AML-193 (cell line): ENCODE results near the gene ANKRD50.

Experiments
- DNase-seq, 2 experiments: peaks; one replicate each; lab custom pipeline; 2025; lab: John Stamatoyannopoulos, UW

The ANKRD50 gene

DNA sequence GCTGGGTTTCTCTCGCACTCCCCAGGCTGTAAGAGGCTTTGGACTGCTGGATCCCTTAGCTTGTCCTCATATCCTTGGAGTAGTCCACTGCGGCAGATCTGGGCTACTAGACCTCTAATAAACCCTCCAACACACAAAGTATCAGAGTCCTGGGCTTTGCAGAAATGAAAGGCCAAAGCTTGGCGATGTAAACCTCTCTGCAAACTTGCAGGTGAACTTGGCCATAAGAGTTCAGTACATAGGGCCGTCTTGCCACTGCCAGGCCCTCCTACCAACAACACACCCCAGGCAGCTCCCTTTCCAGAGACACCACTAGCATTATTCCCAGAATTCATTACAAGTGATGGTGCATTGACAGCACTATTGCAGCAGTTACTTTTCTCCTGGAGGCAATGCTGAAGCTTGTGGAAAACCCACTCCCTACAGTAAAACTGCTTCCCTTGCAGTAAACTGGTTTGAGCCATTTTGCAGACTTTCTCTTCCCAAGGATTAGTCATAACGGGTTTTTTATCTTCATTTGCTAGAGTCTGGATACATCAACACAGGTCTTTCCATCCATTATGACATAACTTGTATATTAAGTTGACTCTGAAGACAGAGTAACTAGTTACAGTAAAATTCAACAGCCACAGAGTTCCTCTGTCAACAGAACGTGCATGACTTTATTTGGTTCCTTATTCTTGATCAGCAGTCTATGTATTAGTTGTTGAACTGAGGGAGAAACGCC is 2.4 kb downstream of the ANKRD50 start:
- peak; percentile 24 for DNase-seq

DNA sequence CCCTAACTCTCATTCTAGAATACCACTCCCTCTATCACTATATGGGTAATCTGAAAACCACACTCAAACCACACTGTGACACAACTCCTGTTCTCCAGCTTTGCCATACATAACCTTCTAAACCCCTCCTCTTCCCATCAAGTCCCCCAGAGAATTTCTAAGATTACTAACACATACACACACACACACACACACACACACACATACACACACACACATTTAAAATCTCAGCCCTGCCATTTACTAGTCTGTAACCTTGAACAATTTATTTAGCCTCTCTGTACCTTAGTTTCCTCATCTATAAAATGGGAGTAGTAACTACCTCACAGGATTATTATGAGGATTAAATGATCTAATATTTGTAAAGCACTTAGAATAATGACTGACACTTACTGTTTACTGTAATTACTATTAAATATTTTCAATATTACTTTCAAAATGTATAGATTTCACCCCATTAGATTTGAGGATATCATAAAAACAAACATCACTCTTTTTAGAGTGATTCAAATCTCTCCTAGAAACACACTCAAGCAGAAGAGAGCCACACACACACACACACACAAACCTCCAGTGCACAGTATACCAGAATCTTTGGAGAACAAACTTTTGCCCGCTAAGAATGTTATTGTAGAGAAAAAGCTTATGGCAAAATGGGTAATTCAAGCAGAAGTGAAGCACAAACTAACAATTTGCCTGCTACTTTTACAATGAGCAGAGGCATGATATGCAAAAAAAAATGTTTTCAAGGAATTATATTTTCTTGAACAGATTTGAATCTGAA is 3.8 kb downstream of the ANKRD50 start:
- DNase-seq, result peak in 1 of 2 experiments; percentile 14

DNA sequence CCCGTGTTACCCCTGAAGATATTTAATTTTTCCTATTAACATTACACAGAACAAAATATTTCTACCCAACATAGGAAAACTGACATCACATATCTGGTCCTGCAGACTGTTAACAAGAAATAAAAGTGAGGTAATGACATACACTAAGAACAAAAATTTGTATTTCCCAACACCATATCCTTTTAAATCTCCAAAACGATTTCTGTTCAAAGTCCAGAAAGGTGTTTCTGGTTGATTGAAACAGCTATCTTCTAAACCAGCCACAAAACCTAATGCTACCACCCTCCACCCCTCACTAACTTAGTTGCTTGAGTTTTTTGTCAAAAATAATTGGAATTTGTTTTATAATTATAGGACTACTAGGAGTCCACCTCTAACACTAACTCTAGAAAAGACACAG is 7.1 kb downstream of the ANKRD50 start:
- no peak for DNase-seq

DNA sequence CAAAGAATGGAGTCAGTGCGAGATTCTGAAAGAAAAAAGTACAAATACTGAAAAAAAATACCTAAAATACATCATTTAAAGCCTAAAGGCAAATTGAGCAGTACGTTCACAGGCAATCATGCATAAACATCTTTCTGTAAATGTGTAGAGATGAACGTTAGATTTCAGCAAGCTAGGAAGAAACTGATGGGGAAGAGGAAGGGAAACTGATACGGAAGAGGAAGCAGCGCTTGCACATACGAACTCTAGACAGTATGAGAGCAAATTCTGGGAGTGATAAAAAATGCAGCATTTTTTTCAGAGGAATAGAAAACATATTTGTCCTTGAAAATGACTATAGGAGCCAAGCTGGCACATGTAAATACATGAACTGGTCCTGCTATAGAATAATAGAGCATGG is 9.4 kb downstream of the ANKRD50 start:
- DNase-seq, result no peak

DNA sequence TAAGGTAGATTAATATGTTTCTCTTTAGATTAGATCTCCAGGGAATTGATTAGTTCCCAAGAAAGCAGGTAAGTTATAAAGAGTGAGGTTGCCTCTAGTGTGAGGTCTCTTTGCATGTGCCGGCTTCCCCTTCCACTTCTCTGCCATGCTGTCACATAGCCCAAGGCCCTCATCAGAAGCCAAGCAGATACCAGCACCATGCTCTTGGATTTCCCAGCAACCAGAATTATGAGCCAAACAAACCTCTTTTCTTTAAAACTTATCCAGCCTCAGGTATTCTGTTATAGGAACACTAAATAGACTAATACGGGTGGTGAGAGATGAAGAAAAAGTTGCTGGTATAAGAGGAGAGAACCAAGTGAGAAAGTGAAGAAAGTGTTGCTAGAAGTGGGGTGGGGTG is 15.1 kb downstream of the ANKRD50 start:
- DNase-seq, result no peak

DNA sequence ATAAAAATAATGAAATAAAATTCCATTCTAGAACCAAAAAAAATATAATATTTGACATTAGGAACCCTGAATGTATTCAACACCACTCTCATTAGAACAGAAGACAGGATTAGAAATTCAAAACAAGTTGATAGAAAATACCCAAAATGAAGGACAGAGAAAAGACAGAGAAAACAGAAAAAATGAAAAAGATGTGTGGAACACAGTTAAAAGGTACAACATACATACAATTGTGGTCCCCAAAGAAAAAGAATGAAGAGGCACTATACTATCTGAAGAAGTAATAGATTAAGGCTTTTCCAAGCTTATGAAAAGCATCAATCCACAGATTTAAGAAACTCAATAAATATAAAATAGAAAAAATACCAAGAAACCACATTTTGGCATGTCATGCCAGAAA is 16.4 kb downstream of the ANKRD50 start:
- no peak for DNase-seq

DNA sequence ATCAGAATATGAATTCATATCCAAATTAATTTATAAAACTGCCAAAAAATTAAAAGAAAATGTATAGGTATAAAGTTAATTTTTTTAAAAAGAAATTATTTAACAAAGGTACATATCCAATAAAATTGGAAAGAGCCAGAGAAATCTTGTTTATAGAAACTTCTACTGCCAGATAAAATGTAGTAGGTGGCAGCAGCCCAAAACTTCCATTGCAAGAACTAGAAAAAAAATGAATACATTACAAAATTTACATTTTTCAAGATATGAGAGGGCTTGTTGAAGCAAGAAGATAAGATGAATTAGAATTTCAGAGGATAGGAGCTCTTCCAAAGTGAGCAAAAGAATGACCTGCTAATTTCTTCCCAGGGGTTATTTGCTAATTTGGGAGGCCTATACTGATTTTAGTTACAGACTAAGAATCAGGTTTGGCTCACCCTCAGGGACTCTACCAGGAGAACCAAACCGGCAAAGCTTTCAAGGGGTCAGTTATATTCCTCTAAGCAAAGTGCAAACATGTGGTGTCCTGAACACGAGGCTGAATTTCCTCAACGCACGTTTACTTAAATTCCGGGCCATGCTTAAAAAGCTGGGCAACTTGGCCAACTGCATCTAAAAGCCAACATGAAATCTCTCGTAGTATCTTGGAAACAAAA is 17.5 kb downstream of the ANKRD50 start:
- DNase-seq, result no peak

DNA sequence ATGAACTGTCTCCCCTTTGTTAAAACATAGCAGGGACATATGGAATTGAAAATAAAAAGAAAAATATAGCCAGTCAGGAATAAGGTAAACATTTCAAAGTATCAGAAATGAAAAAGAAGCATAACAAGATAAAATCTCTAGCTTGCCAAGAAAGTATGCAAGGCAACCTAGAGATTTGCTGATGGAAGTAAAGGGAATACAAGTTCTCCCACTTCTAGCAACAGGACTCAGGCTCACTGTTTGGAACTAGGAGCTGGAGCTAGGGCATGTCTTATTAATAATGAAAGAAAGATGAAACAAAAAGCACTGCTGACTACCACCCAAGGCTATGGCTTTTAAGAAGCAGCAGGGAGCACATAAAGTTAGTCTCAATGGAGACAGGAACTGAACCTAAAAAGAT is 18.2 kb downstream of the ANKRD50 start:
- no peak for DNase-seq

DNA sequence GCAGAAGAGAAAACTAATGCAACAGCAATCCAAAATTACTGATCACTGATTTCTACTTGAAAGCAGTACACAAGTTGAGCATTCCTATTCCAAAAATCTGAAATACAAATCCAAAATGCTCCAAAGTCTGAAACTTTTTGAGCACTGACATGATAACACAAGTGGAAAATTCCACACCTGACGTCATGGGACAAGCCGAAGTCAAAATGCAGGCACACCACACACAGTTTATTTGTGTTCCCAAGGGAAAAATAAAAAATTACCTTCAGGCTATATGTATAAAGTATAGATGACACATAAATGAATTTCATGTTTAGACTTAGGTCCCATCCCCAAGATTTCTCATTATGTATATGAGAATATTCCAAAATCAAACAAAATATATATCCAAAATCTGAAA is 20.7 kb downstream of the ANKRD50 start:
- DNase-seq, result no peak

DNA sequence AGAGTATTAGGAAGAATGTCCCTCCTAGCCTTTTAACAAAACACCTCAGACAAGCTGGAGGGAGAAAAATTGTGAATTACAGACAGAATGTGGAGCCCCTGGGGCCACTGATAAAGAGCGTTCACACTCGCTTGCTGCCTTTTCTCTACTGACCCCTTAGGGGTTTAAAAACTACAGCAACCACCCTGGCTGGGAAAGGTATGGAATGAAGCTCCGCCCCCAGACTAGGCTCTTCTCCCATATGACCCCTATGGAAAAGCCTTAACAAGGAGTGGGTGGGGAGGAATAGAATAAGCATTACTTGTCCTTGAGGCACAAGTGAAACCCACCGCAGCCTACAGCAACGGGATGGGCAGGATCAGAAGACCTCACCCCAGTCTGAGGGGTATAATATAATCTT is 26.3 kb downstream of the ANKRD50 start:
- DNase-seq, result no peak

DNA sequence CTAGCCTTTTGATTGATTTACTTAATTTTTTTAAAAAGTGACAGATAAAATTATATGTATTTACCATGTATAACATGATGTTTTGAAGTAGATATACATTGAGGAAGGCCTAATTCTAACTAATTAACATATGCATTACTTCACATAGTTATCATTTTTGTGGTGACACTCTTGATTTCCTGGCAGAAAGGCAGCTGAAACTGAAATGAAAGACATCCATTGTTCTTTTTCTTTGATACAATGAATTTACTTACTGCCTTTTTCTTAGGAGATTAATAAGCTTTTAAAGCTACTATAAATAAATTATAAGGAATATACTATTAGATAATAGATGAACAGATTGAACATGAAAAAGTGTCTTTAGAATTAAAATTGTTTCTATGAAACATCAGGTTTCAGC is 26.7 kb downstream of the ANKRD50 start:
- DNase-seq, result no peak

DNA sequence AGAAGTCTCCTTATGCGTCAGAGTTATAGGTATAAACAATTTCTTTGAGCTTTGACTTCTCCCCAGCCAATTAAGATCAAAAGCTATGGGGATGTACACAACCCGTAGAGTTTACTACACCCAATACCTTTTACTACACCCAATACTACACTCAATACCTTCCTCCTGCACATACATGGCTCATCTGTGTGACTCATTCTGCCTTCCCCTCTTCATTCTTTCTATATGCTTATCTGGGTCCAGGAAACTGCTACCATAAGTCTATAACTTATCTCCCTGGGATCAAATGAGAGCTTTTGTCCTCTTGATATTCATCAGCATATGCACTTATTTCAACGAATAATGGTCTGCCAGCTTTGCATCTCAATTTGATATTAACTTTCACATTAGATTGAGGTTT is 28.2 kb downstream of the ANKRD50 start:
- DNase-seq, result no peak

DNA sequence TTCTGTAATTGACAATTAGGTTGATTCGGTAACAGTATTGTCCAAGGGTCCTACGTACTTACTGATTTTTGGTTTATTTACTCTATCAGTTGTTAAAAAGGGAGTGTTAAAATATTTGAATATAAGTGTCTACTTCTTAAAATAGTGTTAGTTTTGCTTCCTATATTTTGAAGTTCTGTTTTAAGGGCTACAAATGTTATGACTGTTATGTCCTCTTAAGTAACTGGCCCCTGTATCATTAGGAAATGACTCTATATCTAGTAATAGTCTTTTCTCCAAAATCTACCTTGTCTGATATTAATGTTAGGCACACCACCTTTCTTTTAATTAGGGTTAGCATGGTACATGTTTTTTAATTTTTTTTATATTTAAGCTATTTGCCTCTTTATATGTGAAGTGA is 30.1 kb downstream of the ANKRD50 start:
- DNase-seq, result no peak

DNA sequence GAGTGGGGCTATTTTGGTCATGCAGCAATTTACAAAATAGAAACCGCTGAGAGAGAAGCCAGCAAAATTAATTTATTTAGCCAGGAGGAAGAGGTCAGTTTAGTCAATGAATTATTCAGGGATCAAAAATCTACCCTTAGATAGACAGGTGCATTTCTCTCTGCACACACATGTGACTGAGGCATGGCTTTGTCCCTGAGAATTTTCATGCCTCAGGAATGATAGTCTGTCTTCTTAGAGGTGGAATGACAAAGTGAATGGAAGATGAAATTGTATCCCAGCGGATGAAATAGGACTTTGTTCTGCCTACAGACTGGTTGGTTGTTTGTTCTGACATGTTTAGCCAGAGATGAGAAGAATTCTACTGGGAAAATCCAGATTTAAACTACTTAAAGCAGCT is 46.0 kb downstream of the ANKRD50 start:
- no peak for DNase-seq

DNA sequence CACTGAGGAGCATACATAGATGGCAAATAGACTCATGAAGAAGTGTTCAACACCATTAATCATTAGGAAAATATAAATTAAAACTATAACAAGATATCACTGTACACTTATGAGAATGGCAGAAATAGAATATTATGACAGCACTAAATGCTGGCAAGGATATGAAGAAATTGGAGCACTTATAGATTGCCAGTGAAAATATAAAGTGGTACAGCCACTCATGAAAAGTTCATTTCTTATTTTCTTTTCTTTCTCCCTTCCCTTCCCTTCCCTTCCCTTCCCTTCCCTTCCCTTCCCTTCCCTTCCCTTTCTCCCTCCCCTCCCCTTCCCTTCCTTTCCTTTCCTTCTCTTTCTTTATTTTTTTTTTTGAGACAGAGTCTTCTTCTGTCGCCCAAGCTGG is 53.7 kb downstream of the ANKRD50 start:
- no peak for DNase-seq

DNA sequence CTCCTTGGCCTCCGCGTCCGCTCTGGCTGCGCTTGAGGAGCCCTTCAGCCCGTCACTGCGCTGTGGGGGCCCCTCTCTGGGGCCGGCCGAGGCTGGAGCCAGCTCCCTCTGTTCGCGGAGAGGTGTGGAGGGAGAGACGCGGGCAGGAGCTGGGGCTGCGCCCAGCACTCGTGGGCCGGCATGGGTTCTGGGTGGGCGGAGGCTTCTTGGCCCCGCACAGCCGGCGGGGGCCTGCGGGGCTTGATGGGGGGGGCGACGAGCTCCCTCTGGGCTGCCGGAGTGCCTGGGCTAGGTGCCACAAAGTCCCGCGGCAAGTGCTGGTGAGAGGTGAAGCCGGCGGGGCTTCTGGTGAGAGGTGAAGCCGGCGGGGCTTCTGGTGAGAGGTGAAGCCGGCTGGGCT is 61.9 kb downstream of the ANKRD50 start:
- no peak for DNase-seq

DNA sequence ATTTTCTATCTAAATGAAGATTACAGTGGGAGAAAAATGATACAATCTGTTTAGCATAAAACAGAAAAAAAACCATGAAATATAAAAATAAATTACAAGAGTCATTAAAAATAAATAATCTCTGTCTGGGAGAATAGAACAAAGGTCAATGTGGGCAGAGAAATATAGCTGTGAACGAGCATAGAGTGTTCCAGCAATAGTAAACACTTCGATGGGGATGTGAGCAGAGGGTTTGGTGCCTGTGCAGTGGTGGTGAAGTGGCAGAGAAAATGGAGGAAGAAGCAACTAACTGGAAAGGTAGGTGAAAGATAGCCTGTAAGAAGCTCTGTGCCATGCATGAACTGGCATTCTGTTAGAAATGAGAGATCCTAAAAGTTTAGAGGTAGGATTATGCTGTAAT is 64.9 kb downstream of the ANKRD50 start:
- no peak for DNase-seq

DNA sequence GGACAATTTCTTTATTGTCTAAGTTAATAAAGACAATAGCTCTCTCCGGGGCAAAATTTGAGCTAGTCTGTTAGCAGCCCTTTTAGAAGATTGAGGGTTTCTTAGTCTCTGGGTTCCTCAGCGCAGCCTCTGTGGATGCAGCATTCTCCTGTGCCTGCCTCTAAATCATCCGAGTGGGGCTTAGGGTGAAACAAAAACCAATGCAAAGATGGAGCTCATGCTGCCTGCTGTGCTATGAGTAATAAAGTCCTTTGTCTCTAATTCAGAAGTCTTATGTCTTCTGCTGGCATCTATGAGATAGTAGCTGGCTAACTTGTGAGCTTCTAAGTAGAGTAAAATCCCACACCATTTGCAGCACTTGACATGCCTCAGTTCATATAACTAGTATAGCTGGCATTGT is 67.9 kb downstream of the ANKRD50 start:
- DNase-seq, result no peak

DNA sequence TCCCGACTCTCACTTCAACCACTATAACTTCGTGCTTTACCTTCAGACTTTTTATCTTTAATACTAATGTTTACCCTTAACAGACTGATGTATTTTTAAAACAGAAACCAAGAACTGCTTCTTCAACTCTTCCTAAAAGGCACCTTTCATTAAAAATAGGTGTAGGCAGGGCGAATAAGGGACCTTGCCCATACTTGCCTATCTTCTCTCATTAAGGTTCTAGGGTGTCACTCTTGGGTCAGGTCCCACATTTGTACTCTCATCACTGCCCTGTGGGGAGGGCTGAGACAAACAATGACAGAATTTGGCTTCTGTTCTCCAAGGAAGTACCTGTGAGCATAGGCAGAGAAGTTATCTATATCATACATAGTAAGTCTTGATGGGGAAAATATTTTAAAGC is 69.7 kb downstream of the ANKRD50 start:
- no peak for DNase-seq

DNA sequence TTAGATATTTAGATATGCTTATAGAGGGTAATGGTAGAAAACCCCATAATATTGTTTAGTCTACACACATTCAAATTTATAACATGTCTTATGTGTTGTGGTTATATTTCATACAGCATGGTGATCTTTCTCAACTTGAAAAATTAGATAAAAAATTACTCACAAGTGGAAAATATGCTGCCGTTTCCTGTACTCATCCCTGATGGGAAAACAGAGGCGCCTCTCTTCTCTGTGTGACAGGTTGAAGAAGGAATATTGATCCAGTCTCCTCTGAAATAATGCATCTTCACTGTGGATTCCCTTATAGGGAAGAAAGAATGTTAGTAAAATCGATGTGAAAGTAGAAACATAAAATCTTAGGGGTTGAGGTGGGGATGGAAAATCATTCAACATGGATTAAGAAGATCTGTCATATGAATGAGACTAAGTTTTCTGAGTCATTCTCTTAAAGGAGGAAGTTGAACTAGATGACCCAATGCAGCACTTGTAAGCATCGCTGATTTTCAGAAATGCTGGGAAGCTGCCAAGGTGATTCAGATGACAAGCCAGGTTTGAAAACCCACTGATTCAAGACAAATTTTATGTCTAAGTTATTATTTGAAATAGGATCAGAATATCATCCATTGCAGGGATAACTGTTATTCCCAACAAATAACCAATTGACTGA is 70.7 kb downstream of the ANKRD50 start:
- DNase-seq, result peak; percentile 71 to 74

DNA sequence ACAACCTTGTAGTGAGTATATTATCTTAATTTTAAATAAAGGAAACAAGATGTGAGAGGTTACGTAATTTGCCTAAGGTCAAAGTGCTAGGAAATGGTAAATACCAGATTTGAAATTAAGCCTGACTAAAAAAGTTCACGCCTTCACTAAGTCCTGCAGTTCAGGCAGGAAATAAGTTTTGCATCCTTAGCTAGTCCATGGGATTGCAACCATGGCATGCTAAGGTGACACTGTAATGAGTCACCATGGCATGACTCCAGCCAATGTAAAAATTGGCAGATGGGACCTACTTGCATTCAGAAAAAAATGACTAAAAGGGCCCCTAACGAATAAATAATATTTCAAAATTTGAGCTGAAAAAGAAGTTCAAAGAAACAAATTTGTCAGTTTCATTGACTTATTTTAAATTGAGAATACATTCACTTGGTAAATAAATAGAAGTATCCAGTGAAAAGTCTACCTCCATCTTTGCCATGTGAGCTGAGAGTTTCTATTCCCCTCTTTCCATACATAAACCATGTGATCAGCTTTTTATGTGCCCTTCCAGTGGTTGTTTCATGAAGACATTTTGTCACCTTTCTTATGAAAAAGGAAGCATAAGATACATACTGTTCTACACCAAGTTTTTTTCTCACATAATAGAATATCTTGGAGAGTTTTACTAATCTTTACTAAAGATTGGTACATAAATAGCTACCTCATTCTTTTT is 72.4 kb downstream of the ANKRD50 start:
- DNase-seq, result no peak

DNA sequence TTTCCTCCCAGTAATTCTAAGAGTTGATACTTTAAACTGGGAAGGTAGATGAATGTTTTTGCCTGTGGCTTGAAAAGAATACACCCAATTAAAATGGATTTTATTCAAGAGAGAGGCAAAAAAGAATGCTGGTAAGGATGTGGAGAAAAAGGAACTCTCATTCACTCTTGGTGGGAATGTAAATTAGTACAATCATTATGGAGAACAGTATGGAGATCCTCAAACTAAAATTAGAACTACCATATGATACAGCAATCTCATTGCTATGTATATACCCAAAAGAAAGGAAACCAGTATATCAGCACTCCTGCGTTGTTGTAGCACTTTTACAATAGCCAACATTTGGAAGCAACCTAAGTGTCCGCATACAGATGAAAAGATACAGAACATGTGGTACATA is 75.2 kb downstream of the ANKRD50 start:
- DNase-seq, result no peak
